GM23248 (cell line): ENCODE data around the gene ZDHHC3. TPM values are rescaled to one million over a fixed set of nuclear protein-coding genes. Genes with fewer than 3 reads are reported as not detected.

ENCODE experiments used
- DNase-seq: peaks from one replicate; pipeline ENCODE4 v3.0.0-alpha.2; 2015
- H2AFZ ChIP-seq: fragments of 200-600 bp; sonication (generic); 2 replicates; pipeline ENCODE4 v1.6.1; 2016; ENCODE audit warnings: antibody characterized with exemption
- H3F3A ChIP-seq: fragments of 200-600 bp; sonication (generic); 2 replicates; pipeline ENCODE4 v1.6.1; 2016; ENCODE audit warnings: mild to moderate bottlenecking, antibody characterized with exemption, mixed run types; ENCODE audit not compliant: insufficient read depth
- H3K27ac ChIP-seq: fragments of 200-600 bp; sonication (generic); 2 replicates; pipeline ENCODE4 v1.5.1; 2016; ENCODE audit warnings: mild to moderate bottlenecking
- H3K27me3 ChIP-seq: fragments of 200-600 bp; sonication (generic); replicated peaks from 2 replicates; pipeline ENCODE4 v1.6.1; 2016; ENCODE audit warnings: mild to moderate bottlenecking; ENCODE audit not compliant: insufficient read depth
- H3K36me3 ChIP-seq: fragments of 200-600 bp; sonication (generic); 2 replicates; pipeline ENCODE4 v1.6.1; 2016; ENCODE audit warnings: low read depth, mild to moderate bottlenecking
- H3K4me1 ChIP-seq: fragments of 200-600 bp; sonication (generic); 2 replicates; pipeline ENCODE4 v1.6.1; 2016; ENCODE audit warnings: mild to moderate bottlenecking; ENCODE audit not compliant: insufficient read depth
- H3K4me2 ChIP-seq: fragments of 200-600 bp; sonication (generic); one replicate; pipeline ENCODE4 v1.6.1; 2016; ENCODE audit warnings: mild to moderate bottlenecking; ENCODE audit not compliant: unreplicated experiment
- H3K4me3 ChIP-seq: fragments of 200-600 bp; sonication (generic); 2 replicates; pipeline ENCODE4 v1.5.1; 2016; ENCODE audit warnings: mild to moderate bottlenecking
- H3K79me2 ChIP-seq: fragments of 200-600 bp; sonication (generic); 2 replicates; pipeline ENCODE4 v1.6.1; 2016; ENCODE audit warnings: mild to moderate bottlenecking; ENCODE audit not compliant: insufficient read depth
- H3K9ac ChIP-seq: fragments of 200-600 bp; sonication (generic); 2 replicates; pipeline ENCODE4 v1.6.1; 2016; ENCODE audit warnings: mild to moderate bottlenecking
- H3K9me2 ChIP-seq: fragments of 200-600 bp; sonication (generic); 2 replicates; pipeline ENCODE4 v1.6.1; 2016; ENCODE audit warnings: mixed run types, mild to moderate bottlenecking, moderate library complexity; ENCODE audit not compliant: insufficient read depth
- H3K9me3 ChIP-seq: fragments of 200-600 bp; sonication (generic); one replicate; pipeline ENCODE4 v1.6.1; 2017; ENCODE audit warnings: low read depth
- H4K20me1 ChIP-seq: fragments of 200-600 bp; sonication (generic); 2 replicates; pipeline ENCODE4 v1.6.0; 2016; ENCODE audit not compliant: insufficient read depth
- EZH2 ChIP-seq: fragments of 200-600 bp; sonication (generic); IDR thresholded peaks from 2 replicates; pipeline ENCODE4 v1.6.1; 2018; ENCODE audit warnings: antibody characterized with exemption, mild to moderate bottlenecking; ENCODE audit not compliant: insufficient read depth, poor library complexity, severe bottlenecking
- EZH2phosphoT487 ChIP-seq: fragments of 200-600 bp; sonication (generic); IDR thresholded peaks from 2 replicates; pipeline ENCODE4 v1.6.1; 2018; ENCODE audit warnings: antibody characterized with exemption, moderate library complexity, mild to moderate bottlenecking, low read depth; ENCODE audit not compliant: insufficient read depth
- WGBS, 2 experiments: methylation state at CpG; one replicate each; pipeline ENCODE4 v1.1.6; 2015 to 2017; ENCODE audit warnings: low lambda C conversion rate in 2 of 2, low coverage in 1 of 2; ENCODE audit errors: missing lambda C conversion rate in 2 of 2; 5-methylcytosine and 5-hydroxymethylcytosine counted together
- in situ Hi-C: fragments of 300-500 bp; cut with MboI; formaldehyde crosslinking; loops from 2 replicates; pipeline ENCODE4 v1.15.0; 2020
- polyA plus RNA-seq: library from polyadenylated mRNA; unstranded; fragments of >200 nt; fragmentation: Nextera tagmentation; extraction: Ambion mirVana; gene quantifications from 2 replicates; pipeline ENCODE4 v1.2.1, GENCODE V29; 2016
- total RNA-seq: library from RNA; depleted of rRNA; stranded (reverse); fragments of >200 nt; shearing (Covaris generic); gene quantifications from 2 replicates; pipeline ENCODE4 v1.2.3, GENCODE V29; 2014; rRNA removed

ZDHHC3 gene
- total and polyA plus RNA-seq, 2 experiments from 2014 or later = 48.7 to 76.2 TPM

GRCh38 chr3:44877333-44877732, 98.6 kb downstream of the ZDHHC3 start:
- in situ Hi-C loops = no loop called here
- DNase-seq = no peak
- Histone ChIP-seq H3K4me1 (no peaks in the 10 kb centered on the region), H3K79me2 (no peaks in the 10 kb centered on the region), H3K4me3 (no peak overlapping the region), H3K9ac (no peak overlapping the region), H3K36me3 (no peaks in the 10 kb centered on the region), H3K27ac (no peak overlapping the region), H3F3A (no peaks in the 10 kb centered on the region), H3K4me2 (no peak overlapping the region), H3K9me2 (no peaks in the 10 kb centered on the region), H3K9me3 (no peaks in the 10 kb centered on the region), H2AFZ (no peak overlapping the region), H4K20me1 (no peaks in the 10 kb centered on the region), H3K27me3 (no peaks in the 10 kb centered on the region)
- 64 to 67% methylated on average over 3 of the region's 3 CpGs for WGBS, 2 experiments
- TF ChIP-seq EZH2 (no peak), EZH2phosphoT487 (no peak)

GRCh38 chr3:44875596-44875995, 100.4 kb downstream of the ZDHHC3 start:
- Histone ChIP-seq H3K9ac (no peak overlapping the region), H3K27me3 (no peaks in the 10 kb centered on the region), H4K20me1 (no peaks in the 10 kb centered on the region), H3K9me2 (no peaks in the 10 kb centered on the region), H3F3A (no peaks in the 10 kb centered on the region), H2AFZ (no peak overlapping the region), H3K79me2 (no peaks in the 10 kb centered on the region), H3K9me3 (no peaks in the 10 kb centered on the region), H3K4me2 (no peak overlapping the region), H3K4me3 (no peak overlapping the region), H3K4me1 (no peaks in the 10 kb centered on the region), H3K27ac (no peak overlapping the region), H3K36me3 (no peaks in the 10 kb centered on the region)
- TF ChIP-seq EZH2phosphoT487 (no peak), EZH2 (no peak)
- DNase-seq = no peak
- in situ Hi-C loops = no loop called here
- 62 to 65% methylated on average over 3 of the region's 3 CpGs for WGBS, 2 experiments

Other genes starting within 250 kb of the ZDHHC3 start
- gene ZNF501, start 246.5 kb downstream of the ZDHHC3 start, total RNA-seq = 5.4 and 9.0 TPM in 2 replicates
- 3.8 and 5.1 TPM in 2 replicates for gene ZNF501, start 246.5 kb downstream of the ZDHHC3 start, polyA plus RNA-seq
- gene KIAA1143, start 214.6 kb downstream of the ZDHHC3 start, total RNA-seq = 24.3 and 25.0 TPM in 2 replicates
- 21.8 and 23.5 TPM in 2 replicates for gene KIAA1143, start 214.6 kb downstream of the ZDHHC3 start, polyA plus RNA-seq
- gene KIF15, start 214.4 kb downstream of the ZDHHC3 start, total RNA-seq = 3.3 and 3.9 TPM in 2 replicates
- 2.9 and 3.3 TPM in 2 replicates for gene KIF15, start 214.4 kb downstream of the ZDHHC3 start, polyA plus RNA-seq
- gene TMEM42, start 114.3 kb downstream of the ZDHHC3 start, total RNA-seq = 23.2 and 33.8 TPM in 2 replicates
- 34.2 and 35.0 TPM in 2 replicates for gene TMEM42, start 114.3 kb downstream of the ZDHHC3 start, polyA plus RNA-seq
- gene TGM4, start 101.6 kb downstream of the ZDHHC3 start, total RNA-seq = not detected in 2 replicates
- gene TGM4, start 101.6 kb downstream of the ZDHHC3 start, polyA plus RNA-seq = not detected in 2 replicates
- 31.1 and 60.7 TPM in 2 replicates for gene EXOSC7, start 70 bp upstream of the ZDHHC3 start, total RNA-seq
- 49.1 and 53.5 TPM in 2 replicates for gene EXOSC7, start 70 bp upstream of the ZDHHC3 start, polyA plus RNA-seq
- gene CLEC3B, start 50.1 kb upstream of the ZDHHC3 start, total RNA-seq = 42.1 and 45.4 TPM in 2 replicates
- 48.8 and 49.5 TPM in 2 replicates for gene CLEC3B, start 50.1 kb upstream of the ZDHHC3 start, polyA plus RNA-seq
- gene CDCP1, start 170.2 kb upstream of the ZDHHC3 start, total RNA-seq = 5.4 and 8.9 TPM in 2 replicates
- gene CDCP1, start 170.2 kb upstream of the ZDHHC3 start, polyA plus RNA-seq = 8.8 and 9.9 TPM in 2 replicates